HG03520 (cell line): ENCODE data around the gene C11orf86.

Source experiments
- ATAC-seq: cut with Tn5 transposase; IDR thresholded peaks from one replicate; pipeline ENCODE4 v1.9.1; 2021; ENCODE audit warnings: mild to moderate bottlenecking, moderate library complexity; ENCODE audit not compliant: unreplicated experiment

Gene C11orf86

GRCh38 chr11:67022961-67023956 lies 48.2 kb downstream of the C11orf86 start, which contains the start of gene SYT12:
Gene SYT12, plus strand, starts transcription at chr11:67023134. Its CDS starts 7,011 bp downstream, at chr11:67030145.
- no peak for ATAC-seq

- no peak for ATAC-seq
Measured at GRCh38 chr11:67023957-67024353, 48.9 kb downstream of the C11orf86 start.

GRCh38 chr11:67024410-67024809 lies 49.3 kb downstream of the C11orf86 start:
- no peak for ATAC-seq

GRCh38 chr11:67024966-67025365 lies 49.9 kb downstream of the C11orf86 start:
- ATAC-seq: no peak

GRCh38 chr11:67025750-67026149 lies 50.6 kb downstream of the C11orf86 start:
- no peak for ATAC-seq
